GM11168 (cell line): ENCODE results near the gene TMED10.

Source experiments
- in situ Hi-C: fragments of 300-500 bp; cut with MboI; formaldehyde crosslinking; loops from one replicate; pipeline ENCODE4 v1.12.0; 2022; ENCODE audit warnings: low sequenced_read_pairs; ENCODE audit not compliant: unreplicated experiment

Gene TMED10

GRCh38 chr14:75134644-75135043 is 41.8 kb downstream of the TMED10 start:
- in situ Hi-C loops, result loop anchor here (25.0 kb wide), 1 partner anchor 328 kb away; no protein-coding TSS in a partner anchor

DNA sequence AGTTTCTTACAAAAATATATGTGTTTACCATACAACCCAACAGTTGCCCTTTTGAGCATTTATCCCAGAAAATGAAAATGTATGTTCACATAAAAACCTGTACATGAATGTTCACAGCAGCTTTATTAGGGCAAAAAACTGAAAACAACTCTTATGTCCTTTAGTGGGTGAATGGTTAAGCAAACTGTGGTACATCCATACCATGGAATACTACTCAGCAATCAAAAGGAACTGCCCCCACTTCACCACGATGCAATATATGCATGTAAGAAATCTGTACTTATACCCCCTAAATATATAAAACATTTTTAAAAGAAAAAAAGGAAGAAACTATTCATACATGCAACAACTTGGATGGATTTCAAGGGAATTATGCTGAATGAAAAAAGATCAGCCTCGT is 42.8 kb downstream of the TMED10 start:
- in situ Hi-C loops, result loop anchor here (25.0 kb wide), 1 partner anchor 329 kb away; no protein-coding TSS in a partner anchor

GRCh38 chr14:75132382-75133086 is 43.9 kb downstream of the TMED10 start:
- in situ Hi-C loops, result loop anchor here (25.0 kb wide), 1 partner anchor 330 kb away; no protein-coding TSS in a partner anchor

GRCh38 chr14:75128596-75128990 is 47.8 kb downstream of the TMED10 start:
- in situ Hi-C loops, result loop anchor here (25.0 kb wide), 1 partner anchor 334 kb away; no protein-coding TSS in a partner anchor

GRCh38 chr14:75127903-75128595 is 48.4 kb downstream of the TMED10 start:
- in situ Hi-C loops, result loop anchor here (25.0 kb wide), 1 partner anchor 334 kb away; no protein-coding TSS in a partner anchor

DNA sequence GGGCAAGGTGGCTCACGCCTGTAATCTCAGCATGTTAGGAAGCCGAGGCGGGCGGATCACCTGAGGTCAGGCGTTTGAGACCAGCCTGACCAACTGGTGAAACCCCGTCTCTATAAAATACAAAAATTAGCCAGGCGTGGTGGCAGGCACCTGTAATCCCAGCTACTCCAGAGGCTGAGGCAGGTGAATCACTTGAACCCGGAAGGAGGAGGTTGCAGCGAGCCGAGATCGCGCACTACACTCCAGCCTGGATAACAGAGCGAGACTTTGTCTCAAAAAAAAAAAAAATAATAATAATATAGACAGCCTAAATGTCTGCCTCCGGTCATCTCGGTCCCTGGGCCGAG is 49.0 kb downstream of the TMED10 start:
- in situ Hi-C loops, result loop anchor here (25.0 kb wide), 1 partner anchor 335 kb away; no protein-coding TSS in a partner anchor

- in situ Hi-C loops, result loop anchor here (25.0 kb wide), 1 partner anchor 335 kb away; no protein-coding TSS in a partner anchor
Observed at GRCh38 chr14:75126679-75127473, 49.5 kb downstream of the TMED10 start, which contains the start of gene NEK9. TSS of gene NEK9 (minus strand) at chr14:75127048. CDS start at chr14:75126921, 127 bp downstream.

- in situ Hi-C loops, result loop anchor here (25.0 kb wide), 1 partner anchor 336 kb away; no protein-coding TSS in a partner anchor
Observed at GRCh38 chr14:75126121-75126544, 50.3 kb downstream of the TMED10 start.

GRCh38 chr14:75125617-75126016 is 50.8 kb downstream of the TMED10 start:
- in situ Hi-C loops, result loop anchor here (25.0 kb wide), 1 partner anchor 337 kb away; no protein-coding TSS in a partner anchor

- in situ Hi-C loops, result no loop called here
Observed at GRCh38 chr14:75123991-75124390, 52.4 kb downstream of the TMED10 start.

- in situ Hi-C loops, result no loop called here
Observed at GRCh38 chr14:75121552-75121951, 54.9 kb downstream of the TMED10 start.

GRCh38 chr14:75120541-75121291 is 55.7 kb downstream of the TMED10 start:
- in situ Hi-C loops, result no loop called here

DNA sequence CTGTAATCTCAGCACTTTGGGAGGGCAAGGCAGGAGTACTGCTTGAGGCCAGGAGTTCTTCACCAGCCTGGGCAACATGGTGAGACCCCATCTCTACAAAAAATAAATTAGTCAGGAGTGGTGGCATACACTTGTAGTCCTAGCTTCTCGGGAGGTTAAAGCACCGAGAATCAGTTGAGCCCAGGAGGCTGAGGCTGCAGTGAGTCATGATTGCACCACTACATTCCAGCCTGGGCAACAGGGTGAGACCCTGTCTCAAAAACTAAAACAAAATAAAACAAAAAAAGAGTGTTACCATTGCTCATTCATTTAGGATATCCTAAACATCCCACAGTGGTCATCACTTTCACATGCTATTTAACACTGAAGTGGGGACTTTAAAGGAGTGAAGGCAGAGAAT is 57.4 kb downstream of the TMED10 start:
- in situ Hi-C loops, result no loop called here

DNA sequence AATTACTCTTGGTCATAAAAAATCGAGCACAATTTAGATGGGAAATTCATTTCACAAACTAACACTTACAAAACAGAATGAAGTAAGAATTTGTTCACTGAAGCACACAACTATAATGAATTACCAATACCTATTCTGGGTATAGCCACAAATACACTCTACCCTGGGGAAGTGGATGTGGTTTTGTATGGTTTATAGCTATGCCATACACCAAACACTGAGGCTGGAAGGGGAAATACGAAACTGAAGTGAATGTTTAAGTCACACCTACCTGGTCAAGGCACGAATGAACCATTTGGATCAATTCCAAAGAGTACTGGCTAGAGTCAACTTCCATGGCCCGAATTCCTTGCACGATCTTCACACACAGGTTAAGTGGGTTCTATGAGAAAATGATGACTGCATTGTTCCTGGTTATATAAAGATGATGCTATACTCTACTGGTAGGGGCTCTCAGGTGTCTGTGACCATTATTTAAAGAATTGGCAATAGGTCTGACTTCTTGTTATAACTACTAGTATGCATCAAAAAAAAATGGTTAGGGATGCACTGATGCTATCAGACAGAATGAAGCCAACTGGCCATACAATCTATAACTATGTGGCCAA is 62.4 kb downstream of the TMED10 start:
- in situ Hi-C loops, result no loop called here

DNA sequence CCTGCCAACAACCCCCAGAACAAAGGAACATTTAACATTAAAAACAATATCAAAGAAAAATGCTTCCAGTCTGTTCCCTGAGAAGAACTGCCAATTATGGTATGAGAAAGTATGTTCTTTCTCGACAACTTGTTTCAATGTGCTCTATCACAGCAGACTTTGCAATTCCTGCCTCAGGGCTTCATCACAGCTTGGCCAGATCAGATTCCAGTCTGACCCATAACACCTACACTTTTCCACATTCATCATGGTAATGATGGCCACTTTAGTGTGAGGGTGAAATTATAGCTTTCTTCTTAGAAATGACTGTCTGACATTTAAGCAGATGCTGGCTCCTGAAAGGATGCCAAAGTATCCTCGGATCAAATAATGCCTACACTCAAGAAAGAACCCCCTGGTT is 66.5 kb downstream of the TMED10 start:
- in situ Hi-C loops, result no loop called here

GRCh38 chr14:75107186-75107585 is 69.2 kb downstream of the TMED10 start:
- in situ Hi-C loops, result no loop called here

- in situ Hi-C loops, result no loop called here
Observed at GRCh38 chr14:75101491-75101890, 74.9 kb downstream of the TMED10 start.

DNA sequence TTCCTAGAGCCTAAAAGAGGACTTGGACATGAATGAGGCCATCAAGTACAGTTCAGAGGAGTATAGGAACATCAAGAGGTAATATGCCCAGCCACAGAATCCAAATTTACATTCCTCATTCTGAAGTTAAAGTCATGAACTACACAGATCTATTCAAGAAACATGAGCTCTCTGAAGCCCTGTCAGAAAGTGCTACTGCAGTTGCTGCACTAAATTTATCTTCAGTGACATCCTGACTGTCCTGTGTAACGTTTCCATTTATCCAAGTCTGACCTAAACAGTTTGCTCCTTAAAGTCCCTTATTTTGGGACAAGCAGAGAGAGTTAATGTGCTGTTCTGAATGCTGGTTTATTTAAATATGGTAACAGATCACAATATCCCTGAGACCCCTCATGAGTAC is 77.7 kb downstream of the TMED10 start:
- in situ Hi-C loops, result no loop called here

- in situ Hi-C loops, result no loop called here
Observed at GRCh38 chr14:75098212-75098611, 78.2 kb downstream of the TMED10 start.
